Activated T-cell treated with anti-CD3 and anti-CD28 coated beads, Interleukin-2, amount 50 U/mL, for 1 hour (primary cell): ENCODE data around the gene CLCF1.
"Not testable (repeated sequence)": the region's sequence is repeated elsewhere in the genome, so short reads cannot be mapped to it uniquely, and the experiment has no call there.

Experiments
- DNase-seq: peaks from one replicate; pipeline ENCODE4 v3.0.0-alpha.2; 2020

The CLCF1 gene

DNA sequence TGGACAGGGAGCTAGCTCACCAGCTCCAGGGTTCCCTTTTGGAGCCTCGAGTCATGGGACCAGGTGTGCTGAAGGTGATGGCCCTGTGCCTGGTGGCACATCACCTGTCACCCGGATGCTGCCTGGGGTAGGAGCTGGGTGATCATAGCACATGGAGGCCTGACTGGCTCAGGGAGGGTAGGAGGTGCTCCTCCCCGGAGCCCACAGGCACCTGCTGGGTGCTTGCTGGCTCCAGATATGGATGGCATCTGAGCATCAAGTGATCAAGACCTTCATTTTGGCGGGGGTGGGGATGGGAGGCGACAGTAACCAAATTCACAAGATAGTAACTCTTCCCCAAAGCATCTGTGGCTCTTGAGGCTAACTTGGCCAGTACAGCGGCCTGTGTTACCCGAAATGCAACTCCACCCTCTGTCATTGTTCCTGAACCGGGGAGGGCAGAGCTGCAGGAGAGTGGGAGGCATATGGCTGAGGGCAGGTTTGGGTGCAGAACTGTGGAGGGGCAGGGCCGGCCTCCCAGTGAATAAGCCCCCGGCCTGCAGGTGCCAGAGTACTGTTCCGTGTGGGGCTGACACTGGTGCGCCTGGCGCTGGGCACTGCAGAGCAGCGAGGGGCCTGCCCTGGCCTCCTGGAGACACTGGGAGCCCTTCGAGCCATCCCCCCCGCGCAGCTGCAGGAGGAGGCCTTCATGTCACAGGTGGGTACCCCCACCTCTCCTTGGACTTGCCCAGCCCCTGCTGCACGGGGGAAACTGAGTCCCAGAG is 35.2 kb upstream of the CLCF1 start:
- DNase-seq, result peak; percentile 49

DNA sequence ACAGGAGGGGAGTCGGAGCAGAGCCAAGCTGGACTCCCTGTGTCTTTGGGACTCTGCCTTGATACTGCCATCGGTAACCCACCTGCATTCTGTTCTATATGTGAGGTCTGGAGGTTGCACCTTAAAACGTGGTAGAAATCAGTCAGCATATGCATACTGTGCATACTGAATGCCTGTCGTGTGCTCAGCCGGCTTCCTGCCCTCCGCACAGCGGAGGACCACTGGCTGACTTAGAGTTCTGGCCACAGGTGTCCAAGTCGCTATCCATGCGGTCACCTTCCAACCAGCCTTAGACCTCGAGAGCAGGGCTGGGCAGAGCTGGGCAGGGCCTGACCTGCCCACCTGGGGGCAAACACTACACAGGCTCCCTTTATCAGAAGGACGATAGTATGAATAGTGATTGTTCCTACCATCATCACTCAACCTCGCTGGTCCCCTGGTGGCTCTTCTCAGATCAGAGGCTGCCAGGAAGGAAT is 34.3 kb upstream of the CLCF1 start:
- peak; percentile 31 for DNase-seq

DNA sequence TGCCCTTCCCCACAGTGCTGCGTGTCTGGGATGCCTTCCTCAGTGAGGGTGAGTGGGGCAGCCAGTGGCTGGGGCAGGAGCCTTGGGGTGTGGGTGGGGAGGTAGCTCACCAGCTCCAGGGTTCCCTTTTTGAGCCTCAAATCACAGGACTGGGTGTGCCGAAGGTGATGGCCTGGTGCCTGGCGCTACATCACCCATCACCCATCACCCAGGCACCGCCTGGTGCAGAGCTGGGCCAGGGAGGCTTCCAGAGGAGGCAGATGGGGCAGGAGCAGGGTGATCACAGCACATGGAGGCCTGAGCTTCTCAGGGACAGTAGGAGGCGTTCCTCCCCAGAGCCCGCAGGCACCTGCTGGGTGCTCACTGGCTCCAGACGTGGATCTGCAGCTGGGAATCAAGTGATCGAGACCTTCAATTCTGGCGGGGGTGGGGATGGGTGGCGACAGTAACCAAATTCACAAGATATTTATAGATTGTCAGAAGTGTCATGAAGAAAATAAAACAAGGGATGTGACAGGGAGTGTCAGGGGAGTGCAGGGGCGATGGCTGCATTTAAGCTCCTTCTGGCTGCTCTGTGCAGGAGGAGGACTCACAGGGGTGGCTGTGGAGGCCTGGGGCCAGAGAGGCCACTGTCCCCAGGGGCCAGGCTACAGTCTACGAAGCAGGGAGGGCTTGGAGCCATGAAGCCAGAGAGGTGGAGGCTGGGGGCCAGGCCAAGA is 33.7 kb upstream of the CLCF1 start:
- DNase-seq, result peak; percentile 52

DNA sequence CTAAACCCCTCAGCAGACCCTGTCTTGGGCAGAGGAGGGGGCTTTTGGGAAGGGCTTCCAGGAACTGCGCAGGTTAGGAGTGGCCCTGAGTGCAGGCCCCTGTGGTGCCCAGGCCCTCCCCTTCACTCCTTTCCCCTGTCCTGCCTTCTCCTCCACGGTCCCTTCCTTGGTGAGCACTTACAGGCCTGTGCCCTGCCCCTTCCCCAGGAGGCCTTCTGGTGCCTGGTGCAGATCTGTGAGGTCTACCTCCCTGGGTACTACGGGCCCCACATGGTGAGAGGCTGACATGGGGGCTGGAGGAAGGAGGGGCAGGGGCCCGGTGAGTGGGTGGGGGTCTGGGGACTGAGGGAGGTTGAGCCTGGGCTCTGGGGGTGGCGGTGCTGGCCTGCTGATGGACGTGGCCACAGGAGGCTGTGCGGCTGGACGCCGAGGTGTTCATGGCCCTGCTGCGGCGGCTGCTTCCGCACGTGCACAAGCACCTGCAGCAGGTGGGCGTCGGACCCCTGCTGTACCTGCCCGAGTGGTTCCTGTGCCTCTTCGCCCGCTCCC is 33.1 kb upstream of the CLCF1 start:
- no peak for DNase-seq

DNA sequence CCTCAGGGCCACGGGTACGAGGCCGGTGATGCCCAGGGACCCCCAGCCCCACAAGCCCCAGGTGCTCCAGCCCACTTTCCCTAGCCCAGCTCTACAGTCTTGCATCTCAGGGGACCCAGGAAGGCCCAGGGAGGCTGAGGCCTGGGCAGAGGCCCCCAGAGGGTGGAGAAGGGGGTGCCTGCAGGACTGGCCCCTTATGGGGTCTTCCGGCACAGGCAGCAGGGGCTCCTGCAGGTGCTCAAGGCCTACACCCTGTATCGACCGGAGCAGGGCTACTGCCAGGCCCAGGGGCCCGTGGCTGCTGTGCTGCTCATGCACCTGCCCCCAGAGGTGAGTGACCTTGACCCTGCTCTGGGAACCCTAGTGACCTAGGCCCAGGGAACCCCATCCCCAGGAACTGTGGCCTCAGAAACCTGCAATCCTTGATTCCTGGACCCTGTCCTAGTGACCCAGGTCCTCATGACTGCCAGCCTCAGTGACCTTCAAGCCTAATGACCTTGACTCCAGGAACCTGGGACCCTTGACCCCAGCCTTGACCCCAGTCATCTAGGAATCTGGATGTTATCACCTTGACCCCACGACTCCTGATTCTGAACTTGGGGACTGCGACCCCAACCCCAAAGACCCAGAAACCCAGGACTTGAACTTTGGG is 32.4 kb upstream of the CLCF1 start:
- DNase-seq, result no peak

DNA sequence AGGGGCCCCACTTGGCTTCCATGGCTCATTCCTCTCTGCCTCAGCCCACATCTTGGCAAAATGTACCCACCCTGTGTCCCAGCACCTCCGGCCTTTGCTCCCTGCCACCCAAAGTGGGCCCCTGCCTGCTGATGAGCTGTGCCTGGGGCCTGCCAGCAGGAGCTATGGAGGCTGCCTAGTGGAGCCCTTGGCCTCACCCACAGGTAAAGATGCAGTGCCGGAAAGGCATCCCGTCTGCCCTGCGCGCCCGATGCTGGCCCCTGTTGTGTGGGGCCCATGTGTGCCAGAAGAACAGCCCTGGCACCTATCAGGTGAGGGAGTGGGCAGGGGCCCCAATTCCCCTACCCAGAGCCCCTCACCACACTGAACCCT is 31.8 kb upstream of the CLCF1 start:
- peak; percentile 34 for DNase-seq

DNA sequence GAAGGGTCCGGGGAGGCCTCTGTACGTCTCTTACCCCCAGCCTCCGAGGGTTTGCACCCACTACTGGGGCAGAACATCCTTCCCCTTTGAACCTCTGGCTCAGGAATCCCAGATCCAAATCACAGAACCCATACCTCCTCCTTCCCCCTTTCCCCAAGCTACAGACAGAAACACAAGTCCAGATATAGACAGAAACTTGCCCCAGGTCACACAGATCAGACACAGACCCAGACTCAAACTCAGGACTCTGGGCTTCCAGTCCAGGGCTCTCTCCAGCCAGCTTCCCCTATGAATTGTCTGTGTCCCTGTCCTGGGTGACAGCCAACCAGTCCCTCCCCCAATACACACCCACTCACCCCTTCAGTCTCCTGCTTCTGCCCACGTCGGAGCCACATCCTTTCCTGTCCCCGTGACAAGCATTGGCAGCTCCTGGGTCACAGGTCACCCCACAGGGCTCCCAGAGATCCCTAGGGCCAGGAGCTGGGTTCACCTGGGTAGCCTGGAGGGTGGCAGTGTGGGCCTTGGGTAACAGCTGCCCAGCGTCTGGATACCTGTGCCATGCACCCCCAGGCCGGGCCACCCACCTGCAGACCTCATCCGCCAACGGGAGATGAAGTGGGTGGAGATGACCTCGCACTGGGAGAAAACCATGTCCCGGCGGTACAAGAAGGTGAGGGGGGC is 31.3 kb upstream of the CLCF1 start:
- peak; percentile 54 for DNase-seq

DNA sequence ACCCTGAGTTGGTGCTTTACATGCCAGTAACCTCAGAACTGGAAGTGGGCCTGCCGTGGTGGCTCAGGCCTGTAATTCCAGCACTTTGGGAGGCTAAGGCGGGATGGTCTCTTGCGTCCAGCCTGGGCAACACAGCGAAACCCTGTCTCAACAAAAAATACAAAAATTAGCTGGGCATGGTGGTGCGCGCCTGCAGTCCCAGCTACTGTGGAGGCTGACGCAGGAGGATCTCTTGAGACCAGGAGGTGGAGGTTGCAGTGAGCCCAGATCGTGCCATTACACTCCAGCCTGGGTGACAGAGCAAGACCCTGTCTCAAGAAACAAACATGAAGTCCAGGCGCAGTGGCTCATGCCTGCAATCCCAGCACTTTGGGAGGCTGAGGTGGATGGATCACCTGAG is 29.7 kb upstream of the CLCF1 start:
- DNase-seq, result not testable (repeated sequence)

DNA sequence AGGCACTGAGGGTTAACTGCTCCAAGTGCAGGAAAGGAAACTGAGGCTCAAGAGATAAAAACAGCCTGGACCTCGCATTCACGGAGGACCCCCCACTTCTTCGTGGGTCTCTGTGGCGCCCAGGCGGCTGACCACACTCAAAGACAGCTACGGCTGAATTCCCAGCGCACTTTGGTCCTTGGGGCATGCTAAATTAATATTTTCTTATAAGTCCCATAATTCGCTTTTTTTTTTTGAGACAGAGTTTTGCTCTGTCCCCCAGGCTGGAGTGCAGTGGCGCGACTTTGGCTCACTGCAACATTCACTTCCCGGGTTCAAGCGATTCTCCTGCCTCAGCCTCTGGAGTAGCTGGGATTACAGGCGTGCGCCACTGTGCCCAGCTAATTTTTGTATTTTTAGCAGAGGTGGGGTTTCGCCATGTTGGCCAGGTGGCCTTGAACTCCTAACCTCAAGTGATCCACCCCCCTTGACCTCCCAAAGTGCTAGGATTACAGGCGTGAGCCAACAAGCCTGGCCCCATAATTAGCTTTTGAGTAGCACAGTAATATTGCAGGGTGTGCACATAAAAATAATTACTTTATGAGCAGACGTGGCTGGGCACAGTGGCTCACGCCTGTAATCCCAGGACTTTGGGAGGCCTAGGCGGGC is 28.9 kb upstream of the CLCF1 start:
- DNase-seq, result not testable (repeated sequence)

DNA sequence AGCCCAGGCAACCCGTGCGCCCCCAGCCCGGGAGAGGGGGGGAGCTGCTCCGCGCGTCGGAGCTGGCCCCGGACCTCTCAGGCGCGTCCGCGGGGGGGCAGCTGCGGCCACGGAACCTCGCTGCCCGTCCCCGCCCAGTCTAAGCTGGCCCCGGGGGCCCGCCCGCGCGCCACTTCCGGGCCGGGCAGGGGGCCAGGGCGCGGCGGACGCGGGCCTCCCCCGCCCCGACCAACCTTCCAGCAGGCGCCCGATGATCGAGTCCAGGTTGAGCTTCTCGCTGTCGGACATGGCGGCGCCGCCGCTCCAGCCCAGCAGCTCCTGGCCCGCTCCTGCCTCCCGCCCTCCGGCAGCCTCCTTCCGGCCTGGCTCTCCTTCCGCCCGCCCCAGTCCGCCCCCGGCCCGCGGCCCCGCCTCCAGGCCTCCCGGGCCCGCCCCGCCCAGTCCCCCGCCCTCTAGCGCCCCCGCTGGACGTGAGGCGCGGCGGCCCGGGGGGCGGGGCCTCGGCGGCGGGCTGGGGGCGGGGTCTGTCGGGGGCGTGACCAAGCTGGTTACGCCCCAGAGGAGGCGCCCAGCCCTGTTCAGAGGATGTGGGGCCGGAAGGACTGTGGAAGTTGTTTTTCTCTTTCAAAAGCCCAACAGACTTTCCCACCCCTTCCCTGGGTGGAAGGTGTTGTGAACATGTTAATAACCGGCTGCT is 28.2 kb upstream of the CLCF1 start, which contains the start of gene PPP1CA:
Gene PPP1CA (minus strand): TSS at position 364 of the 697 bp plus-strand sequence. CDS start 76 bp downstream, at position 288.
- DNase-seq, result peak; percentile 96

DNA sequence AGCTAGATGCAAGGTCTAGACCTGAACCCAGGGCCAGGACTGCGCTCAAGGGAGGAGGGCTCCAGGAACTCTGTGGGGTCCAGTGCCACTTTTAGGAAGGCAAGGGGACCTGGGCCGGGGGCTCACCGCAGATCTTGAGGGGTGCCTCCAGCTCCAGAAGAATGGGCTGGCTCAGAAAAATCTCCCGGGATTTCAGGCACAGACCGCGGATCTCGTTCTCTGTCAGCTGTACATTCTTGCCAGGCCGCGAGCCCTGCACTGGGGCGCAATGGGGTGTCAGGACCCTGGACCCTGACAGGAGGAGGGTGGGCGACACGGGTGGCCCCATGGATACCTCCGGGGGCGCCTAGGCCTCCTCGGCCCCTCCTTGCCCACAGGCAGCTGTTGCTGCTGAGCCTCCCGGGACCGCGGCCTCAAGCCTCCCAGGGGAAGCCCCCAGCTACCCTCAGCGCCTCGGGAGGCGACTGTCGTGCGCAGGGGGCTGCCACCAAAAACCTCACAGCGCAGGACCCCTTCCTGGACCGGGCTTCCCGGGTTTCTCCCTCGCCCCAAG is 27.6 kb upstream of the CLCF1 start:
- no peak for DNase-seq

DNA sequence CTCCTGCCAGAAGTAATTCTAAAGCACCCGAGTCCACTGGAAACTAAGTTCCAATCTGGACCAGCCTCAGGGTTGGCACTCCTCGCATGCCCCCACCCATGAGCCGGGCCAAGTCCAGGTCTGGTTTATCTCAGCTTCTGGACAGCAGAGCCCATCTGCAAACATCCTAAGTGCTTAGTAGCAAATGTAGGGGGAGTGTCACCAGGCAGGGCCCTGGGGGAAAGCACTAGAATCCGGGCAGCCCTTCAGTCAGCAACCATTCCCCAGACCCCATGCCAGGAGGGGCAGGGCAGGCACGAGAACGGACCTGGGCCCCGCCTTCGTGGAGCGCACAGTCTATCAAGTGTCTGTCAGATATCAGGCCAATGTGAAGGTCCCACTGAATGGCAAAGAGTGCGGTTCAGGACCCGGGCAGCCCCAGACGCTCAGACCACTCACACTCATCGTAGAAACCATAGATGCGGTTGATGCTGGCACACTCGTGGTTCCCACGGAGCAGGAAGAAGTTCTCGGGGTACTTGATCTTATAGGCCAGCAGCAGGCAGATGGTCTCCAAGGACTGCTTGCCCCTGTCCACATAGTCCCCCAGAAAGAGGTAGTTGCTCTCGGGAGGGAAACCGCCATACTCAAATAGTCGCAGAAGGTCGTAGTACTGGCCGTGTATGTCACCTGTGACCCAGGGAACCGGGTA is 27.0 kb upstream of the CLCF1 start:
- DNase-seq, result peak; percentile 31

DNA sequence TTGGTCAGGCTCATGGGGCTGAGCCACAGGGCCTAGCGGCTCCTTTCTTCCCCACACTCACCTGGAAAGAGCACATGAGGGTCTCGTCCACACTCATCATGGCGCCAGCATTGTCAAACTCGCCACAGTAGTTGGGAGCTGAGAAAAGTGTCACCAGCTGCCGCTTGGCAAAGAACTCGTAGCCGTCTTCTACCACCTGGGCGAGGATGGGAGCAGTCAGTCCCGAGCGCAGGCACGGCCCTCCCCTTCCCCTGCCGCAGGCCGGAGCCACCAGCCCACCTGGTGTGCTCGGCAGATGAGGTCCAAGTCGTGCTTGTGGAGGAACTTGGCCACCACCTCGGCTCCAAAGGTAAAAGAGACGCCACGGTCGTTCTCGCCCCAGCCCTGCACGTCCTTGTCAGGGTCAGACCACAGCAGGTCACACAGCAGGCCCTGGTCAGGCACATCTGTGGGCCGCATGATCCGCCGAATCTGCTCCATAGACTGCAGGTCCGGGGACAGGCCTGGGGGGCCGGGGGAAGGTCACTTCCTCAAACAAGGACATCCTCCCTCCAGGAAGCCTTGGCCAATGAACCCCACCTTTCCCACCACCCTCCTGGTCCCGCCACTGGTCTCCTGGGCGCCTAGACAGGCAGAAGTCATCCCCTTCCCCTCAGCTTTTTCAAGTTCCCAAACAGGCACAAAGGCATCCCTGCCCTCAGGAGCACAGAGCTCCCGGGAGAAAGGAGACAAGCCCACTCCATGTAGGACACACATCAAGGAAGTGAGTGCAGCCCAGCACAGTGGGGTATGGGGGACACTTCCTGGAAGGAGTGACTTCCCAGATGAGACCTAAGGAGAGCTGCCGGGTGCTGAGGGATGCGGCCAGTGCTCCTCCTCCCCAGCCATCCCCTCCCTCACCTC is 25.5 kb upstream of the CLCF1 start:
- no peak for DNase-seq

DNA sequence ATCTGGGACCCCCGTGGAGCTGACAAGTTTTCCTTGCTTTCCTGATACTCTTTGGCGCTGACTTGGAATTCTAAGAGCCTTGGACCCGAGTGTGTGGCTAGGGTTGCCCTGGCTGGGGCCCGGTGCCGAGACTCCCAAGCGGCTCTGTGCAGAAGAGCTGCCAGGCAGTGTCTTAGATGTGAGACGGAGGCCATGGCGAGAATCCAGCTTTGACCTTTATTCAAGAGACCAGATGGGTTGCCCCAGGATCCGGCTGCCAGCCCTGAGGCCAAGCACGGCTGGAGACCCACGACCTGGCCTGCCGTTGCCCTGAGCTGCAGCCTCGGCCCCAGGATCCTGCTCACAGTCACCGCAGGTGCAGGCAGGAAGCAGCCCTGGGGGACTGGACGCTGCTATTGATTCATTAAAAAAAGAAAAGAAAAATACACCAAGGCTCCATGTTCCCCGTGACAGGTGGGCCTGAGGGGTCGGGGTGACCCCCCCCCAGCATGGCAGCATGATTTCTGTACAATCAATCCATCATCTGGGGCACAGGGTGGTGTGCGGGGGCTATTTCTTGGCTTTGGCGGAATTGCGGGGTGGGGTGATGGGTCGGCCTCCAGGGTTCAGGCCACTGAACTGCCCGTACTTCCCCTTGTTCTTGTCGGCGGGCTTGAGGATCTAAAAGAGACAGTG is 24.7 kb upstream of the CLCF1 start:
- DNase-seq, result no peak

DNA sequence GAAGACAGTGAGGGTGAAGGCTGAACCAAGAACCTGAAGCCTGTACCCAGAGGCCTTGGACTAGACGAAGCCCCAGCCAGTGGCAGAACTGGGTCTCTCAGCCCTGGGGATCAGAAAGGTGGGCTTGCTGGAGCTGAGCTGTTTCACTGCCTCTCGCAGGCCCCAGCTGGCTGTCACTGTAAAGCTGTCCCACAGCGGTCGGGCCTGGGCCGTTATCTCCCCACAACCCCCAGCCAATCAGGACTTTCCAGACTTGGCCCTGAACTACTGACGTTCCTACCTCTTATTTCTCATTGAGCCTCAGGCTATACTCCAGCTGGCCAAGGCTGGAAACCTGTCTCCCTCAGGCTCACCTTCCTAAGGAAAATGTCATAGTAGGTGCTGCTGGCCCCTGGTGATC is 24.1 kb upstream of the CLCF1 start:
- DNase-seq, result no peak

DNA sequence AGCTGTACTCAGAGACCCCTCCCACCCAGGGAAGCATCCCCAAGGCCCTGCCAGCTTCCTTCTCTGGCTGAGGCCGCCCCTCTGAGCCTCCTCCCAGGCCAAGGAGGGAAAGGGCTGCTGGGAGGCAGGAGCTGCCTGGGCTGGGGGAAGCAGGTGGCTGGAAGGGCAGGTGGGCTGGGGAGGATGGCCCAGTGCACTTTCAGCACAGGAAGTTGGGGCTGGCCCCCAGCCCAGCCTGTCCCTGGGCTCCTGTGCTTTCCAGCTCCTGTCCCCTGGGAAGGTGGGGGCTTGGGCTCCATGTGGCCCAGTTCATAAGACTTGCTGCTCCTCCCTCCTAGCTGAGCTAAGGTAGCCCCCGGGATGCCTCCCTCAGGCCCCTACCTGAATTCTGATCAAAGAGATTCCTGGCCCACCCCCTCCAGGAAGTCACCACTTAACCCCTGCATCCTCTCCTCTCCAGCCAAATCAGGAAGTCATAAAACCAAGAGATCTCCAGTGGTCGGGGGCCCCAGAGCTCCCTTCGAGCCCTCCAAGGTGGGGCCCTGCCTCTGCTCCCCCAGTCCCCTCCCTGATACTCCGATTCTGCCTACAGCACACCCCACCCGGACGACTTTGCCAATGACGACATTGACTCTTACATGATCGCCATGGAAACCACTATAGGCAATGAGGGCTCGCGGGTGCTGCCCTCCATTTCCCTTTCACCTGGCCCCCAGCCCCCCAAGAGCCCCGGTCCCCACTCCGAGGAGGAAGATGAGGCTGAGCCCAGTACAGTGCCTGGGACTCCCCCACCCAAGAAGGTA is 23.4 kb upstream of the CLCF1 start:
- DNase-seq, result no peak

DNA sequence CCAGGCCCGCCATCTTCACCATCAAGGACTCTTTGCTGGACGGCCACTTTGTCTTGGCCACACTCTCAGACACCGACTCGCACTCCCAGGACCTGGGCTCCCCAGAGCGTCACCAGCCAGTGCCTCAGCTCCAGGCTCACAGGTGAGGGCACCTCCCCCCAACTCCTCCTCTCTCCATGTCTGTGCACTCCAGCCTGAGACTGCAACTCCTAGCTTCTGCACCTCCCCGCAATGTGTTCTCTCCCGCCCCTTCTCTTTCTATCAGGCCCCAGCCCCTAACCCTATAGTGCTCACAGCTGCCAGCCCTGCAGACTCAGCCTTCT is 22.8 kb upstream of the CLCF1 start:
- DNase-seq, result no peak

DNA sequence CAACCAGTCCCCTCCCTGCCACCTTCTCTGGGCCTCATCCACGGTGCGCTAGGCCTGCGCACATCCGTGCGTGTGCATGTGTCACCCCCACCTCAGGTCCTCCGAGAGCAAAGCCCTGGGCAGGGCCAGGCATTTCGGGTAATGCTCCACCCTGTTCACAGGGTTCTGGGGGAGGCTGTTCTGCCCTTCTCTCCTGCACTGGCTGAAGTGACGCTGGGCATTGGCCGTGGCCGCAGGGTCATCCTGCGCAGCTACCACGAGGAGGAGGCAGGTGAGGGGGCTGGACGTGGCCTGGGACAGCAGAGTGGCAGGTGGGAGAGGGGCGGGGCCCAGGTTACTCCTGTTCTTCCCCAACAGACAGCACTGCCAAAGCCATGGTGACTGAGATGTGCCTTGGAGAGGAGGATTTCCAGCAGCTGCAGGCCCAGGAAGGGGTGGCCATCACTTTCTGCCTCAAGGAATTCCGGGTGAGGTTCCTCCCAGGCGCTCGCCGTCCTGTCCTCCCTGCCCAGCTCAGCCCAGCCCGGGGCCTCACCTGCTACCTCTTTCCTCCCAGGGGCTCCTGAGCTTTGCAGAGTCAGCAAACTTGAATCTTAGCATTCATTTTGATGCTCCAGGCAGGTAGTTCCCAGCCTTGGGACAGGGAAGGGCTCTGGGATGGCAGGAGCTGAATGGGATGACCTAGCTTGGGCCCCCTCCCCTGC is 22.3 kb upstream of the CLCF1 start:
- no peak for DNase-seq
